Measurements from ENCODE around the gene PDE4D. TPM values are rescaled to one million over a fixed set of nuclear protein-coding genes. Genes with fewer than 3 reads are reported as not detected.

PDE4D gene
- total and polyA plus RNA-seq, 2 of the 4 experiments (the other 2 are of a cell fraction), result 1.4 to 7.9 TPM

DNA sequence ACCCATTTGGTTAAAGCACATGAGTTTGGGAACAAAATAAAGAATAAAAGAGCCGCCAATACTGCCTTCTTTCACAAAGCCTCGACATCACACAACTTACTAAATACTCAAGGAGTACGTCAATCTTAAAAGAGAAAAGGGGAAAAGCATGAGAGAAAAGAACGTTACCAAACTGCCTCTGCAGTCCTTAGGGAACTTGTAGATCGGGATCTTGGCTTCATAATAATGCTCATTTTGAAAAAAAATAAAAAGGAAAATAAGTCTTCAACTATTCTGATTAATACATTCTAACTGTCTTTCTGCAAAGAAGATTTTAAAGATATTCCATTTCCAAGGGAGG is 618.4 kb downstream of the PDE4D start:
- H3K18ac ChIP-seq (ENCODE audit: low read depth, low read length), result no peak overlapping the region
- H3K4ac ChIP-seq (ENCODE audit: low read depth, low read length), result no peak overlapping the region
- no peak overlapping the region for H3K27ac ChIP-seq (ENCODE audit: insufficient read depth, low read length)
- no peak overlapping the region for H2AK9ac ChIP-seq (replicated peaks; ENCODE audit: low read depth, low read length, poor library complexity)
- ChIA-PET POLR2A (ENCODE audit: unreplicated experiment) (no interaction called here), CTCF (no interaction called here)
- ATAC-seq (ENCODE audit: low read depth) (no peak), DNase-seq (no peak)
- no peak overlapping the region for H4K8ac ChIP-seq (ENCODE audit: low read depth in 2 of 2, low read length in 2 of 2)
- no peak overlapping the region for H2BK20ac ChIP-seq (ENCODE audit: low read depth, low read length)
- H2AK5ac ChIP-seq (ENCODE audit: low read depth, low read length), result no peak overlapping the region
- peak overlapping the region; percentile 95; the same call in 1 of the 2 replicates for H3K4me2 ChIP-seq (ENCODE audit: low read depth, low read length)
- no peaks in the 10 kb centered on the region for H3K79me1 ChIP-seq (ENCODE audit: low read depth in 1 of 2, low read length in 2 of 2)
- no TSS peak for BruUV-seq (replicated peaks)
- H4K20me1 ChIP-seq (ENCODE audit: insufficient read depth, low read length), result no peaks in the 10 kb centered on the region
- dilution Hi-C loops (cut with HindIII; ENCODE audit: low sequenced_read_pairs, unreplicated experiment), result no loop called here
- H3K4me1 ChIP-seq (ENCODE audit: control insufficient read depth, insufficient read depth, low read length), result no peaks in the 10 kb centered on the region
- intact Hi-C loops (cut with micrococcal nuclease), result no loop called here
- H3K9me3 ChIP-seq (ENCODE audit: control insufficient read depth, insufficient read depth, low read length), result no peaks in the 10 kb centered on the region
- H3K9ac ChIP-seq (ENCODE audit: low read depth, low read length), result no peak overlapping the region
- no peak overlapping the region for H2BK120ac ChIP-seq (ENCODE audit: low read depth, low read length)
- no peak overlapping the region for H2BK15ac ChIP-seq (ENCODE audit: low read depth, low read length)
- H3K56ac ChIP-seq (ENCODE audit: extremely low read depth, insufficient read depth, low read length), result no peak overlapping the region
- H4K5ac ChIP-seq (ENCODE audit: low read depth, low read length), result no peak overlapping the region
- H3K4me3 ChIP-seq (ENCODE audit: insufficient read depth, low read depth, low read length), result no peak overlapping the region
- H2BK5ac ChIP-seq (ENCODE audit: low read depth, low read length, poor library complexity, severe bottlenecking), result no peak overlapping the region
- no peak overlapping the region for H4K91ac ChIP-seq (ENCODE audit: insufficient read depth, low read depth, low read length)
- TF ChIP-seq, protein P1, sequence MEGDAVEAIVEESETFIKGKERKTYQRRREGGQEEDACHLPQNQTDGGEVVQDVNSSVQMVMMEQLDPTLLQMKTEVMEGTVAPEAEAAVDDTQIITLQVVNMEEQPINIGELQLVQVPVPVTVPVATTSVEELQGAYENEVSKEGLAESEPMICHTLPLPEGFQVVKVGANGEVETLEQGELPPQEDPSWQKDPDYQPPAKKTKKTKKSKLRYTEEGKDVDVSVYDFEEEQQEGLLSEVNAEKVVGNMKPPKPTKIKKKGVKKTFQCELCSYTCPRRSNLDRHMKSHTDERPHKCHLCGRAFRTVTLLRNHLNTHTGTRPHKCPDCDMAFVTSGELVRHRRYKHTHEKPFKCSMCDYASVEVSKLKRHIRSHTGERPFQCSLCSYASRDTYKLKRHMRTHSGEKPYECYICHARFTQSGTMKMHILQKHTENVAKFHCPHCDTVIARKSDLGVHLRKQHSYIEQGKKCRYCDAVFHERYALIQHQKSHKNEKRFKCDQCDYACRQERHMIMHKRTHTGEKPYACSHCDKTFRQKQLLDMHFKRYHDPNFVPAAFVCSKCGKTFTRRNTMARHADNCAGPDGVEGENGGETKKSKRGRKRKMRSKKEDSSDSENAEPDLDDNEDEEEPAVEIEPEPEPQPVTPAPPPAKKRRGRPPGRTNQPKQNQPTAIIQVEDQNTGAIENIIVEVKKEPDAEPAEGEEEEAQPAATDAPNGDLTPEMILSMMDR (conservative IDR thresholded peaks at IDR 0.05; ENCODE audit: low read depth, low read length), result no peak
- no peak for TF ChIP-seq NFE2L2 (IDR thresholded peaks at IDR 0.05; ENCODE audit: low read depth, low read length)
- TF ChIP-seq BHLHE40 (IDR thresholded peaks at IDR 0.05; ENCODE audit: low read depth, low read length), result no peak
- TF ChIP-seq FOS (IDR thresholded peaks at IDR 0.05; ENCODE audit: low read depth, low read length), result no peak
- no peak for TF ChIP-seq RFX5 (IDR thresholded peaks at IDR 0.05; ENCODE audit: low read depth, low read length)
- TF ChIP-seq SMC3 (IDR thresholded peaks at IDR 0.05; ENCODE audit: low read depth, low read length), result no peak
- no peak for TF ChIP-seq POLR2A (IDR thresholded peaks at IDR 0.05; ENCODE audit: low read depth, low read length)
- no peak for TF ChIP-seq MAZ (IDR thresholded peaks at IDR 0.05; ENCODE audit: borderline replicate concordance, low read depth, low read length)
- TF ChIP-seq RCOR1 (IDR thresholded peaks at IDR 0.05; ENCODE audit: insufficient replicate concordance, low read length), result no peak
- TF ChIP-seq USF2 (IDR thresholded peaks at IDR 0.05; ENCODE audit: low read depth, low read length), result no peak
- no peak for TF ChIP-seq CEBPB (IDR thresholded peaks at IDR 0.05; ENCODE audit: low read depth, low read length)
- TF ChIP-seq, protein P2, sequence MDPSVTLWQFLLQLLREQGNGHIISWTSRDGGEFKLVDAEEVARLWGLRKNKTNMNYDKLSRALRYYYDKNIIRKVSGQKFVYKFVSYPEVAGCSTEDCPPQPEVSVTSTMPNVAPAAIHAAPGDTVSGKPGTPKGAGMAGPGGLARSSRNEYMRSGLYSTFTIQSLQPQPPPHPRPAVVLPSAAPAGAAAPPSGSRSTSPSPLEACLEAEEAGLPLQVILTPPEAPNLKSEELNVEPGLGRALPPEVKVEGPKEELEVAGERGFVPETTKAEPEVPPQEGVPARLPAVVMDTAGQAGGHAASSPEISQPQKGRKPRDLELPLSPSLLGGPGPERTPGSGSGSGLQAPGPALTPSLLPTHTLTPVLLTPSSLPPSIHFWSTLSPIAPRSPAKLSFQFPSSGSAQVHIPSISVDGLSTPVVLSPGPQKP (IDR thresholded peaks at IDR 0.05; ENCODE audit: borderline replicate concordance, low read depth, low read length), result no peak
- H3K36me3 ChIP-seq (ENCODE audit: control insufficient read depth, insufficient read depth, low read length), result no peaks in the 10 kb centered on the region
- no peak overlapping the region for H2AFZ ChIP-seq (replicated peaks; ENCODE audit: low read length, poor library complexity)
- WGBS, 2 experiments (ENCODE audit: extremely low coverage in 2 of 2, insufficient read length in 1 of 2), result no CpG with 5 or more reads among the region's 5 CpGs
- H3K14ac ChIP-seq (replicated peaks; ENCODE audit: low read depth, low read length), result no peak overlapping the region
- no peaks in the 10 kb centered on the region; the same call in 1 of the 2 replicates for H3K27me3 ChIP-seq (ENCODE audit: control insufficient read depth, insufficient read depth, low read length)
- H3K9me1 ChIP-seq (ENCODE audit: insufficient read depth, low read length), result no peaks in the 10 kb centered on the region
- in situ Hi-C loops (cut with MboI; ENCODE audit: low sequenced_read_pairs), result no loop called here
- no peak overlapping the region for H3K23ac ChIP-seq (ENCODE audit: low read depth, low read length)

Data from IMR-90 (cell line).